ENCODE data around the gene TSPAN4. TPM values are rescaled to one million over a fixed set of nuclear protein-coding genes. Genes with fewer than 3 reads are reported as not detected.

TSPAN4 gene
- total and polyA plus RNA-seq, 2 of the 13 experiments (the other 11 are each of a cell fraction or from before 2014, with no cell fraction given) = 31.7 to 68.3 TPM

- BruUV-seq (replicated peaks) = no TSS peak
- CTCF ChIA-PET (ENCODE audit: low intra/inter-chr PET ratio, low total read pairs) = no interaction called here
- in situ Hi-C loops (cut with HindIII; ENCODE audit: extremely low pct_ligation_motif_present, low pct_unique_long_range_greater_than_20kb) = no loop called here
These were observed 16.9 kb downstream of the TSPAN4 start for GRCh38 chr11:859394-860131.

More at GRCh38 chr11:859394-860131, 16.9 kb downstream of the TSPAN4 start:
- H3K79me2 ChIP-seq (ENCODE audit: insufficient read depth, low read length) = no peaks in the 10 kb centered on the region
- no peaks in the 10 kb centered on the region; the same call in 1 of the 2 replicates for H4K20me1 ChIP-seq (ENCODE audit: insufficient read depth, low read length)
- H3K9ac ChIP-seq (ENCODE audit: insufficient read depth, low read depth, low read length) = no peak overlapping the region
- POLR2A ChIA-PET = interaction anchor here (1.1 kb wide), 1 partner anchor 15 kb away, joined by 3 read pairs; no protein-coding TSS in a partner anchor
- H3K27ac ChIP-seq (ENCODE audit: extremely low read length, insufficient read depth, low read length) = no peak overlapping the region
- no peak overlapping the region for H3K4me3 ChIP-seq (replicated peaks in 1 of 3; ENCODE audit: insufficient read depth in 1 of 3, low read depth in 2 of 3, low read length in 3 of 3)
- no peak overlapping the region for H3K4me2 ChIP-seq (ENCODE audit: low read depth, low read length)
- ATAC-seq (peak; percentile 4; the same call in 2 of the 3 replicates), FAIRE-seq (no peak), DNase-seq (ENCODE audit: low spot score) (no peak)
- peaks cover 0 to 3% of the 10 kb centered on the region in 2 experiments; a peak in 2 of 5 replicates for H3K36me3 ChIP-seq (replicated peaks in 1 of 2; ENCODE audit: control insufficient read depth in 1 of 2, insufficient read depth in 2 of 2, low read length in 2 of 2)
- no peaks in the 10 kb centered on the region for H3K9me3 ChIP-seq (ENCODE audit: low read length)
- no peak for TF ChIP-seq ZNF639 (CRISPR knock-in tag; conservative IDR thresholded peaks at IDR 0.05)
- peak; percentile 60 for TF ChIP-seq AGO2 (optimal IDR thresholded peaks at IDR 0.05; ENCODE audit: low read depth, low read length)
- TF ChIP-seq POGZ (CRISPR knock-in tag; IDR thresholded peaks at IDR 0.05) = no peak
- no peak for TF ChIP-seq NR2F1 (CRISPR knock-in tag; IDR thresholded peaks at IDR 0.05)
- TF ChIP-seq ZNF615 (CRISPR knock-in tag; IDR thresholded peaks at IDR 0.05; ENCODE audit: borderline replicate concordance) = no peak
- no peak for TF ChIP-seq BRD4 (CRISPR knock-in tag; IDR thresholded peaks at IDR 0.05)
- TF ChIP-seq MYC (CRISPR knock-in tag; IDR thresholded peaks at IDR 0.05; ENCODE audit: borderline replicate concordance) = no peak
- peak; percentile 55 for TF ChIP-seq HNRNPK (IDR thresholded peaks at IDR 0.05; ENCODE audit: low read depth, low read length, poor library complexity, severe bottlenecking)
- TF ChIP-seq HCFC1 (IDR thresholded peaks at IDR 0.05; ENCODE audit: low read depth, low read length) = no peak
- no peak for TF ChIP-seq ZNF768 (CRISPR knock-in tag; IDR thresholded peaks at IDR 0.05)
- no peak for TF ChIP-seq ZNF18 (CRISPR knock-in tag; IDR thresholded peaks at IDR 0.05; ENCODE audit: insufficient replicate concordance)
- TF ChIP-seq STAT6 (CRISPR knock-in tag; IDR thresholded peaks at IDR 0.05; ENCODE audit: borderline replicate concordance) = no peak
- peak; percentile 59 for TF ChIP-seq HNRNPLL (IDR thresholded peaks at IDR 0.05; ENCODE audit: low read depth, low read length, poor library complexity, severe bottlenecking)
- no peak for TF ChIP-seq ELK4 (CRISPR knock-in tag; IDR thresholded peaks at IDR 0.05; ENCODE audit: borderline replicate concordance)
- TF ChIP-seq KMT2B (CRISPR knock-in tag; IDR thresholded peaks at IDR 0.05) = no peak
- TF ChIP-seq SP4 (CRISPR knock-in tag; IDR thresholded peaks at IDR 0.05) = no peak
- no peak for TF ChIP-seq DDIT3 (CRISPR knock-in tag; IDR thresholded peaks at IDR 0.05)
- no peaks in the 10 kb centered on the region for H3K4me1 ChIP-seq (ENCODE audit: insufficient read depth, low read length)
- WGBS (ENCODE audit: low lambda C conversion rate) = 96% methylated on average over 25 of the region's 31 CpGs
- intact Hi-C loops (cut with micrococcal nuclease; ENCODE audit: unreplicated experiment) = no loop called here
- H2AFZ ChIP-seq (ENCODE audit: low read length) = no peak overlapping the region
- H3K27me3 ChIP-seq (ENCODE audit: control insufficient read depth in 1 of 2, insufficient read depth in 2 of 2, low read length in 2 of 2) = no peaks in the 10 kb centered on the region
